Calu3 (cell line): Measurements from ENCODE around the gene MYOCD. TPM values are rescaled to one million over a fixed set of nuclear protein-coding genes. Genes with fewer than 3 reads are reported as not detected.

Experiments used
- BruUV-seq: library from RNA; stranded (reverse); fragments of 400-500 nt; replicated peaks from 2 replicates; lab custom pipeline; 2021; lab: Mats Ljungman, UMichigan
- CTCF ChIA-PET: fragments of 300-600 bp; sonication (Branson Sonifier 250); formaldehyde crosslinking; loops from one replicate; lab custom pipeline; 2022; ENCODE audit warnings: antibody characterized with exemption; lab: Charles Lee
- DNase-seq: peaks from one replicate; pipeline ENCODE4 v3.0.0; 2022
- H3K27ac Mint-ChIP-seq: one replicate; pipeline ENCODE4 v1.8.0; 2022; ENCODE audit warnings: mixed read lengths; ENCODE audit not compliant: unreplicated experiment
- H3K27me3 Mint-ChIP-seq: one replicate; pipeline ENCODE4 v1.8.0; 2022; ENCODE audit warnings: mixed read lengths; ENCODE audit not compliant: unreplicated experiment
- H3K36me3 Mint-ChIP-seq: one replicate; pipeline ENCODE4 v1.8.0; 2022; ENCODE audit warnings: mild to moderate bottlenecking, moderate library complexity, mixed read lengths; ENCODE audit not compliant: insufficient read depth, unreplicated experiment
- H3K4me1 Mint-ChIP-seq: one replicate; pipeline ENCODE4 v1.8.0; 2022; ENCODE audit warnings: mild to moderate bottlenecking, low read depth, mixed read lengths; ENCODE audit not compliant: unreplicated experiment
- H3K4me3 Mint-ChIP-seq: one replicate; pipeline ENCODE4 v1.8.0; 2022; ENCODE audit warnings: mild to moderate bottlenecking, low read depth, moderate library complexity, mixed read lengths; ENCODE audit not compliant: unreplicated experiment
- H3K9me3 Mint-ChIP-seq: one replicate; pipeline ENCODE4 v1.8.0; 2022; ENCODE audit warnings: low read depth, mixed read lengths; ENCODE audit not compliant: unreplicated experiment
- intact Hi-C: fragments of 100-400 bp; cut with micrococcal nuclease; formaldehyde crosslinking; loops from one replicate; pipeline ENCODE4 v1.10.0; 2022; ENCODE audit not compliant: unreplicated experiment
- total RNA-seq: library from RNA; stranded (reverse); gene quantifications from 2 replicates; pipeline ENCODE4 v1.2.3, GENCODE V29; 2022
- TF ChIP-seq, protein P1 (sequence below): fragments of 200-600 bp; IDR thresholded peaks from one replicate; pipeline ENCODE4 v1.8.0; 2022; ENCODE audit warnings: antibody characterized with exemption; ENCODE audit not compliant: unreplicated experiment

Gene MYOCD
- total RNA-seq, 1 experiment from 2014 or later = not detected

GRCh38 chr17:12683299-12683698 lies 17.6 kb downstream of the MYOCD start:
- TF ChIP-seq, protein P1, sequence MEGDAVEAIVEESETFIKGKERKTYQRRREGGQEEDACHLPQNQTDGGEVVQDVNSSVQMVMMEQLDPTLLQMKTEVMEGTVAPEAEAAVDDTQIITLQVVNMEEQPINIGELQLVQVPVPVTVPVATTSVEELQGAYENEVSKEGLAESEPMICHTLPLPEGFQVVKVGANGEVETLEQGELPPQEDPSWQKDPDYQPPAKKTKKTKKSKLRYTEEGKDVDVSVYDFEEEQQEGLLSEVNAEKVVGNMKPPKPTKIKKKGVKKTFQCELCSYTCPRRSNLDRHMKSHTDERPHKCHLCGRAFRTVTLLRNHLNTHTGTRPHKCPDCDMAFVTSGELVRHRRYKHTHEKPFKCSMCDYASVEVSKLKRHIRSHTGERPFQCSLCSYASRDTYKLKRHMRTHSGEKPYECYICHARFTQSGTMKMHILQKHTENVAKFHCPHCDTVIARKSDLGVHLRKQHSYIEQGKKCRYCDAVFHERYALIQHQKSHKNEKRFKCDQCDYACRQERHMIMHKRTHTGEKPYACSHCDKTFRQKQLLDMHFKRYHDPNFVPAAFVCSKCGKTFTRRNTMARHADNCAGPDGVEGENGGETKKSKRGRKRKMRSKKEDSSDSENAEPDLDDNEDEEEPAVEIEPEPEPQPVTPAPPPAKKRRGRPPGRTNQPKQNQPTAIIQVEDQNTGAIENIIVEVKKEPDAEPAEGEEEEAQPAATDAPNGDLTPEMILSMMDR = no peak
- intact Hi-C loops = no loop called here
- CTCF ChIA-PET = interaction anchor here (0.8 kb wide), 1 partner anchor 60 kb away, joined by 3 read pairs; no protein-coding TSS in a partner anchor
- Mint-ChIP-seq H3K4me3 (no peak overlapping the region), H3K4me1 (no peaks in the 10 kb centered on the region), H3K36me3 (no peaks in the 10 kb centered on the region), H3K27me3 (peaks cover 12% of the 10 kb centered on the region), H3K9me3 (no peaks in the 10 kb centered on the region), H3K27ac (no peak overlapping the region)
- BruUV-seq = no TSS peak
- DNase-seq = no peak

DNA sequence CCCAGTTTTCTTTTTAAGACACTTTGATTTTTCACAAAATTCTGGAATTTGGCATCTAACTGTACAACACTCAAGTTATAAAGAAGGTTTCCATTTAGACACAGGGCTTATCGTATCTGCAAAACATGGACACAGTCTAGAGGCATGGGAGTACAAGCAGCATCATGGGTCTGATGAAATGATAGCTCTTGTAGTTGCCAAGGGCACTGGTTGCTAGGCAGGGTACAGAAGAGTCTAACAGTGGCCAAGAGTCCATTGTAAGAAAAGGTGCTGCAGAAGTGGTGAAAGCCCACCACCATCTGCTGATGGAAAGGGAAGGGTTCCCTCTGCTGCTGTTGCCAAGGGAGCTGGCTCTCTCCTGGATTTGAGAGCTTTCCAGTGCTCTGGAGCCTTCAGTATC lies 20.8 kb downstream of the MYOCD start:
- Mint-ChIP-seq H3K4me3 (no peak overlapping the region), H3K4me1 (no peaks in the 10 kb centered on the region), H3K9me3 (no peaks in the 10 kb centered on the region), H3K27me3 (peaks cover 12% of the 10 kb centered on the region), H3K36me3 (no peaks in the 10 kb centered on the region), H3K27ac (no peak overlapping the region)
- BruUV-seq = no TSS peak
- intact Hi-C loops = no loop called here
- DNase-seq = no peak
- CTCF ChIA-PET = no interaction called here
- TF ChIP-seq, protein P1 = no peak

- no peak overlapping the region for H3K27ac Mint-ChIP-seq
- no peaks in the 10 kb centered on the region for H3K36me3 Mint-ChIP-seq
- no peak overlapping the region for H3K4me3 Mint-ChIP-seq
- TF ChIP-seq, protein P1 = no peak
- H3K9me3 Mint-ChIP-seq = no peaks in the 10 kb centered on the region
- DNase-seq = no peak
- intact Hi-C loops = no loop called here
- no TSS peak for BruUV-seq
- CTCF ChIA-PET = no interaction called here
- H3K4me1 Mint-ChIP-seq = no peaks in the 10 kb centered on the region
- H3K27me3 Mint-ChIP-seq = peaks cover 4% of the 10 kb centered on the region
Observed at GRCh38 chr17:12688382-12688781, 22.7 kb downstream of the MYOCD start.

GRCh38 chr17:12691173-12691572 lies 25.5 kb downstream of the MYOCD start:
- Mint-ChIP-seq H3K36me3 (no peaks in the 10 kb centered on the region), H3K4me3 (no peak overlapping the region), H3K9me3 (peaks cover 2% of the 10 kb centered on the region), H3K27me3 (no peaks in the 10 kb centered on the region), H3K27ac (no peak overlapping the region), H3K4me1 (no peaks in the 10 kb centered on the region)
- CTCF ChIA-PET = no interaction called here
- no peak for DNase-seq
- TF ChIP-seq, protein P1 = no peak
- intact Hi-C loops = no loop called here
- BruUV-seq = no TSS peak
